Endothelial cell of umbilical vein (primary cell): ENCODE results near the gene KPNB1. TPM values are rescaled to one million over a fixed set of nuclear protein-coding genes. Genes with fewer than 3 reads are reported as not detected.

ENCODE experiments used
- BruUV-seq: library from RNA; stranded (reverse); fragments of 400-500 nt; replicated peaks from 2 replicates; lab custom pipeline; 2021; lab: Mats Ljungman, UMichigan
- CTCF ChIA-PET: fragments of 300-600, 350-600 bp; sonication (Branson Sonifier 250); formaldehyde crosslinking; loops from one replicate; lab custom pipeline; 2021; ENCODE audit warnings: antibody characterized with exemption, inconsistent platforms; lab: Charles Lee
- POLR2A ChIA-PET: fragments of 300-600, 350-600 bp; sonication (Branson Sonifier 250); formaldehyde crosslinking; loops from one replicate; lab custom pipeline; 2021; ENCODE audit warnings: antibody characterized with exemption, inconsistent platforms; lab: Charles Lee
- DNase-seq: peaks from one replicate; pipeline ENCODE4 v3.0.0-alpha.2; 2011; ENCODE audit warnings: low read depth, low spot score
- FAIRE-seq: peaks from 2 replicates; lab custom pipeline; 2011; peaks lifted over from hg19 to GRCh38; lab: Jason Lieb, UNC
- H2AFZ ChIP-seq: 2 replicates; pipeline ENCODE4 v1.6.0; 2012; ENCODE audit warnings: low read depth, low read length, control low read depth, inconsistent platforms
- H3K27ac ChIP-seq: 2 replicates; pipeline ENCODE4 v1.5.1; 2011; ENCODE audit warnings: low read depth, mild to moderate bottlenecking, control low read depth, low read length, moderate library complexity; ENCODE audit not compliant: insufficient read depth
- H3K27me3 ChIP-seq, 2 experiments: 2 replicates each; pipeline versions ENCODE4 v1.6.0 to v1.6.1; 2011; ENCODE audit warnings: low read length in 2 of 2, mixed read lengths in 1 of 2; ENCODE audit not compliant: control insufficient read depth in 2 of 2, insufficient read depth in 2 of 2
- H3K36me3 ChIP-seq, 2 experiments: 2 replicates in 1 of 2; 3 replicates in 1 of 2; pipeline ENCODE4 v1.5.1; 2011; ENCODE audit warnings: low read length in 2 of 2, mild to moderate bottlenecking in 1 of 2, moderate library complexity in 1 of 2; ENCODE audit not compliant: control insufficient read depth in 2 of 2, insufficient read depth in 2 of 2; ENCODE audit errors: extremely low read depth in 1 of 2
- H3K4me1 ChIP-seq: 3 replicates; pipeline ENCODE4 v1.5.1; 2011; ENCODE audit warnings: mild to moderate bottlenecking, low read length; ENCODE audit not compliant: control insufficient read depth, insufficient read depth; ENCODE audit errors: extremely low read depth
- H3K4me2 ChIP-seq: 2 replicates; pipeline ENCODE4 v1.6.1; 2011; ENCODE audit warnings: low read length, control low read depth, mixed read lengths; ENCODE audit not compliant: insufficient read depth
- H3K4me3 ChIP-seq, 3 experiments: fragments of 200-600 bp in 1 of 3; sonication (generic), shearing (Covaris generic) in 1 of 3; replicated peaks in 1 of 3; 2 replicates each; pipeline ENCODE4 v1.5.1; 2011 to 2016; ENCODE audit warnings: control low read depth in 3 of 3, low read length in 3 of 3, mild to moderate bottlenecking in 2 of 3, inconsistent platforms in 1 of 3, low read depth in 1 of 3, moderate library complexity in 1 of 3; ENCODE audit not compliant: insufficient read depth in 1 of 3
- H3K79me2 ChIP-seq: 2 replicates; pipeline ENCODE4 v1.6.0; 2012; ENCODE audit warnings: low read length, inconsistent platforms; ENCODE audit not compliant: control insufficient read depth, insufficient read depth
- H3K9ac ChIP-seq: replicated peaks from 2 replicates; pipeline ENCODE3; 2011; ENCODE audit warnings: low read length, control low read depth; ENCODE audit not compliant: insufficient read depth; ENCODE audit errors: extremely low read depth
- H3K9me1 ChIP-seq: replicated peaks from 3 replicates; pipeline ENCODE4 v1.6.0; 2011; ENCODE audit warnings: mild to moderate bottlenecking, low read length; ENCODE audit not compliant: control insufficient read depth, insufficient read depth; ENCODE audit errors: extremely low read depth
- H3K9me3 ChIP-seq: replicated peaks from 2 replicates; pipeline ENCODE4 v1.5.1; 2012; ENCODE audit warnings: low read length, inconsistent platforms; ENCODE audit not compliant: control insufficient read depth, insufficient read depth
- H4K20me1 ChIP-seq: replicated peaks from 2 replicates; pipeline ENCODE3; 2011; ENCODE audit warnings: mild to moderate bottlenecking, low read length; ENCODE audit not compliant: control insufficient read depth, insufficient read depth; ENCODE audit errors: extremely low read depth
- EZH2 ChIP-seq: IDR thresholded peaks from 2 replicates; pipeline ENCODE4 v1.6.1; 2012; ENCODE audit warnings: borderline replicate concordance, low read depth, mild to moderate bottlenecking, moderate library complexity, low read length, inconsistent platforms; ENCODE audit not compliant: severe bottlenecking
- FOS ChIP-seq: IDR thresholded peaks from 2 replicates; pipeline ENCODE4 v1.6.1; 2011; ENCODE audit warnings: mild to moderate bottlenecking, low read length, moderate library complexity, borderline replicate concordance; ENCODE audit not compliant: insufficient read depth
- GATA2 ChIP-seq: IDR thresholded peaks from 2 replicates; pipeline ENCODE4 v1.7.0; 2011; ENCODE audit warnings: low read depth, mild to moderate bottlenecking, moderate library complexity, mixed read lengths, low read length; ENCODE audit not compliant: insufficient read length, insufficient read depth
- JUN ChIP-seq: IDR thresholded peaks from 2 replicates; pipeline ENCODE4 v1.6.1; 2011; ENCODE audit warnings: borderline replicate concordance, low read depth; ENCODE audit not compliant: insufficient read length, insufficient read depth
- MAX ChIP-seq: IDR thresholded peaks from 2 replicates; pipeline ENCODE4 v1.6.1; 2011; ENCODE audit not compliant: insufficient read depth, insufficient read length
- MYC ChIP-seq: IDR thresholded peaks from one replicate; pipeline ENCODE4 v1.6.1; 2011; ENCODE audit warnings: mild to moderate bottlenecking, low read depth, low read length
- POLR2A ChIP-seq: IDR thresholded peaks from 2 replicates; pipeline ENCODE4 v1.6.1; 2012; ENCODE audit warnings: low read depth, mild to moderate bottlenecking, control low read depth, low read length
- POLR2AphosphoS5 ChIP-seq: IDR thresholded peaks from 2 replicates; pipeline ENCODE4 v1.6.1; 2012; ENCODE audit warnings: low read depth, mild to moderate bottlenecking, control low read depth, low read length, moderate library complexity; ENCODE audit not compliant: insufficient read depth
- dilution Hi-C: fragments of 300-500 bp; cut with MboI; formaldehyde crosslinking; loops from one replicate; pipeline ENCODE4 v1.15.0; 2019; ENCODE audit warnings: low sequenced_read_pairs; ENCODE audit not compliant: extremely low pct_ligation_motif_present
- intact Hi-C: fragments of 100-400 bp; cut with micrococcal nuclease; formaldehyde crosslinking; loops from one replicate; pipeline ENCODE4 v1.10.0; 2022
- polyA plus RNA-seq, 4 experiments: library from polyadenylated mRNA; depleted of rRNA in 3 of 4; stranded (reverse) in 3 of 4; unstranded in 1 of 4; fragments of >200 nt; gene quantifications; 2 replicates each; pipeline versions ENCODE4 v1.2.1 to v1.2.3, GENCODE V29; 2011 to 2012; ENCODE audit warnings: missing spikeins in 1 of 4
- total RNA-seq: library from RNA; stranded (reverse); gene quantifications from 2 replicates; pipeline ENCODE4 v1.2.3, GENCODE V29; 2021

Gene KPNB1
- total and polyA plus RNA-seq, 2 donors (not counting 3 experiments of a cell fraction or from before 2014, with no cell fraction given): 119 to 495 TPM

DNA sequence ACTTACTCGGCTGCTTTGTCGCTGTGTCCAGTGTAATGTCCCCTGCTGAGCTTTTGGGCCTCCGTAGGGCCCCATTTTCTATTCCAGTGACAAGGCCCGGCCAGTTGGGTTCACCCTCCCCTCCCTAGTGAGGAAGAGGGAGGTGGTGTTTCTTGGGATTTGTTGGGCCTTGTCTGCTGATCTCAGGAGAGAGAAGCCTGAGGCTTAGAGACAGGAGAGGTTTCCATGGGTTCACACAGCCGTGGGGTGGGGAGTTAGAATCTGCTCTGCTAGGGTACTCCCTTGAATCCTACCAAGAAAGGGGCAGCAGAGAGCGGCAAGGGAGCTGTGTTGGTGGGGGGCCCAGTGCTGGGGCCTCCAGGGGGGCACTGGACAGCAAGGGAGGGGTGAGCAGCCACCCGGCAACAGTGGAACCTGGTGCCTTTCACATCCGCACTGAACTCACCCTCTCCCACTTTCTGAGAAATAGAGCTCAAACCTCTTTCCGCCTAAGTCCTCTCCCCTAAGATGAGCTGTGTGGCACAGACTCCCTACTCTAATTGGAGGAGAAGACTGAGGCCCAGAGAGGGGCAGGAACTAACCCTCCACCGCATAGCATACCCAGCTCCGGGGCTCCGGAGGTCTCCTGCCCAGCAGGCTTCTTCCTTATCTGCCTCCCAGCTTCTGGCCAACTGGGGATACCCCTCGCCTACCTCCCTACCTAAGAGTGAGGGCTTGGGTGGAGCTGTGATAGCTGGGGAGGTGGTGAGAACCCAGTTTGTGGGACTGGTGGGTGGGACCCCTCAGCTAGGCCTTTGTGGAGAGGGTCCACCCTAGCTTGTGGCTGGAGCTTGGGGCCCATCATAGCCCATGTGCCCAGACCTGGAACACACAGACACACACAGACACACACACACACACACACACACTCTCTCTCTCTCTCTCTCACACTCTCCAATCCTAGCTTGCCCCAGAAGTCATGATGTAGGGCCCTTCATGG lies 51.0 kb downstream of the KPNB1 start:
- intact Hi-C loops (no loop called here), dilution Hi-C loops (no loop called here)
- H3K9me1 ChIP-seq: no peaks in the 10 kb centered on the region
- DNase-seq: no peak
- H3K4me1 ChIP-seq: peaks cover 5% of the 10 kb centered on the region
- H3K4me3 ChIP-seq: no peak overlapping the region
- FAIRE-seq: no peak
- peaks cover 0 to 24% of the 10 kb centered on the region in 2 experiments for H3K36me3 ChIP-seq
- no peak overlapping the region for H3K27ac ChIP-seq
- no peak overlapping the region for H2AFZ ChIP-seq
- H3K4me2 ChIP-seq: no peak overlapping the region
- no peaks in the 10 kb centered on the region for H4K20me1 ChIP-seq
- no peaks in the 10 kb centered on the region for H3K9me3 ChIP-seq
- ChIA-PET POLR2A (no interaction called here), CTCF (interaction anchor here (1.9 kb wide), 1 partner anchor 17 kb away, joined by 5 read pairs; no protein-coding TSS in a partner anchor)
- H3K9ac ChIP-seq: no peak overlapping the region
- H3K79me2 ChIP-seq: no peaks in the 10 kb centered on the region
- no peaks in the 10 kb centered on the region for H3K27me3 ChIP-seq
- TF ChIP-seq EZH2 (no peak), MYC (no peak), MAX (no peak), POLR2AphosphoS5 (no peak)
- BruUV-seq: no TSS peak

DNA sequence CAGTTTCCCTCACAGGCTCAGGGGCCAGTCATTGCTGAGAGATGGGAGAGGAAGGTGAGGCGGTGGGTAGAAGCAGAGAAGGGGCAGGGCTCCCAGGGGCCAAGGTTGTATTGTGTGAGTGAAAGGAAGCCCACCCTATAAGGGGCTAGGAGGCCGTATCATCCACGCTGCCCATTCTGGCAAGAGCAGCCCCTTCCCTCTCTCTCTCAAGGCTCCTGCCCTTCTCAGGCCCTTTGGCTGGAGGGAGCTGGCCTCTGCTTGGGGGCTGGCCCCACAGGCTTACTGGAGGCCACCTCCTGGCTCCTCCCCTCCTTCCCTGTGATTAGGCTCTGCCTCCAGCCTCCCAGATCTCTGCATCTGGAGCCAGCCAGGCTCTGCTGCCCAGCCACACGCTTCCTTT lies 51.9 kb downstream of the KPNB1 start:
- ChIA-PET POLR2A (no interaction called here), CTCF (interaction anchor here (1.9 kb wide), 1 partner anchor 17 kb away, joined by 5 read pairs; no protein-coding TSS in a partner anchor)
- dilution Hi-C loops: no loop called here
- intact Hi-C loops: no loop called here
- H3K4me2 ChIP-seq: no peak overlapping the region
- H3K4me3 ChIP-seq: no peak overlapping the region
- TF ChIP-seq JUN (no peak), FOS (no peak), MAX (no peak), POLR2A (no peak), MYC (no peak), GATA2 (no peak)
- no peaks in the 10 kb centered on the region for H3K79me2 ChIP-seq
- no peak overlapping the region for H3K9ac ChIP-seq
- no peak for FAIRE-seq
- H3K27me3 ChIP-seq: no peaks in the 10 kb centered on the region
- H3K9me3 ChIP-seq: no peaks in the 10 kb centered on the region
- BruUV-seq: no TSS peak
- no peaks in the 10 kb centered on the region for H4K20me1 ChIP-seq
- no peak for DNase-seq
- H3K36me3 ChIP-seq: peaks cover 0 to 24% of the 10 kb centered on the region in 2 experiments
- H3K27ac ChIP-seq: no peak overlapping the region
- H2AFZ ChIP-seq: no peak overlapping the region
- no peaks in the 10 kb centered on the region for H3K4me1 ChIP-seq
- no peaks in the 10 kb centered on the region for H3K9me1 ChIP-seq
